ENCODE results near the gene TMCC1. TPM values are rescaled to one million over a fixed set of nuclear protein-coding genes. Genes with fewer than 3 reads are reported as not detected.

The TMCC1 gene
- total and polyA plus RNA-seq, 2 donors (not counting 3 experiments of a cell fraction or from before 2014, with no cell fraction given): 17.4 to 38.4 TPM

GRCh38 chr3:129694228-129694627 is 199.3 kb downstream of the TMCC1 start:
- dilution Hi-C loops (cut with MboI; ENCODE audit: extremely low pct_ligation_motif_present, low sequenced_read_pairs) (no loop called here), intact Hi-C loops (cut with micrococcal nuclease) (no loop called here)
- no peaks in the 10 kb centered on the region for H3K79me2 ChIP-seq (ENCODE audit: control insufficient read depth, insufficient read depth, low read length)
- no peak overlapping the region for H3K9ac ChIP-seq (replicated peaks; ENCODE audit: extremely low read depth, insufficient read depth, low read length)
- POLR2A ChIA-PET: no interaction called here
- no peak overlapping the region for H3K4me3 ChIP-seq (replicated peaks in 1 of 3; ENCODE audit: insufficient read depth in 1 of 3, low read depth in 1 of 3, low read length in 3 of 3)
- no TSS peak for BruUV-seq (replicated peaks)
- H3K4me2 ChIP-seq (ENCODE audit: insufficient read depth, low read length): no peak overlapping the region
- DNase-seq (ENCODE audit: low read depth, low spot score): no peak
- FAIRE-seq: no peak
- H3K4me1 ChIP-seq (ENCODE audit: control insufficient read depth, extremely low read depth, insufficient read depth, low read length): no peaks in the 10 kb centered on the region
- no peaks in the 10 kb centered on the region for H3K9me3 ChIP-seq (replicated peaks; ENCODE audit: control insufficient read depth, insufficient read depth, low read length)
- H3K9me1 ChIP-seq (replicated peaks; ENCODE audit: control insufficient read depth, extremely low read depth, insufficient read depth, low read length): no peaks in the 10 kb centered on the region
- H3K27me3 ChIP-seq (ENCODE audit: control insufficient read depth in 2 of 2, insufficient read depth in 2 of 2, low read length in 2 of 2): no peaks in the 10 kb centered on the region
- no peak overlapping the region for H2AFZ ChIP-seq (ENCODE audit: low read depth, low read length)
- H3K27ac ChIP-seq (ENCODE audit: insufficient read depth, low read depth, low read length): no peak overlapping the region
- H4K20me1 ChIP-seq (replicated peaks; ENCODE audit: control insufficient read depth, extremely low read depth, insufficient read depth, low read length): no peaks in the 10 kb centered on the region
- CTCF ChIA-PET: no interaction called here
- no peaks in the 10 kb centered on the region for H3K36me3 ChIP-seq (ENCODE audit: control insufficient read depth in 2 of 2, extremely low read depth in 1 of 2, insufficient read depth in 2 of 2, low read length in 2 of 2)
- TF ChIP-seq JUN (IDR thresholded peaks at IDR 0.05; ENCODE audit: borderline replicate concordance, insufficient read depth, insufficient read length, low read depth) (no peak), POLR2AphosphoS5 (IDR thresholded peaks at IDR 0.05; ENCODE audit: insufficient read depth, low read depth, low read length) (no peak), POLR2A (IDR thresholded peaks at IDR 0.05; ENCODE audit: low read depth, low read length) (no peak), GATA2 (IDR thresholded peaks at IDR 0.05; ENCODE audit: insufficient read depth, insufficient read length, low read depth, low read length) (no peak), CTCF (IDR thresholded peaks at IDR 0.05; ENCODE audit: extremely low read depth in 1 of 2, insufficient read depth in 1 of 2, low read depth in 1 of 2, low read length in 2 of 2) (no peak), FOS (IDR thresholded peaks at IDR 0.05; ENCODE audit: borderline replicate concordance, insufficient read depth, low read length) (no peak), MAX (IDR thresholded peaks at IDR 0.05; ENCODE audit: insufficient read depth, insufficient read length) (no peak), MYC (IDR thresholded peaks at IDR 0.05; ENCODE audit: low read depth, low read length) (no peak), EZH2 (IDR thresholded peaks at IDR 0.05; ENCODE audit: borderline replicate concordance, low read depth, low read length, severe bottlenecking) (no peak)
